ENCODE data around the gene ZMYND15.

DNA sequence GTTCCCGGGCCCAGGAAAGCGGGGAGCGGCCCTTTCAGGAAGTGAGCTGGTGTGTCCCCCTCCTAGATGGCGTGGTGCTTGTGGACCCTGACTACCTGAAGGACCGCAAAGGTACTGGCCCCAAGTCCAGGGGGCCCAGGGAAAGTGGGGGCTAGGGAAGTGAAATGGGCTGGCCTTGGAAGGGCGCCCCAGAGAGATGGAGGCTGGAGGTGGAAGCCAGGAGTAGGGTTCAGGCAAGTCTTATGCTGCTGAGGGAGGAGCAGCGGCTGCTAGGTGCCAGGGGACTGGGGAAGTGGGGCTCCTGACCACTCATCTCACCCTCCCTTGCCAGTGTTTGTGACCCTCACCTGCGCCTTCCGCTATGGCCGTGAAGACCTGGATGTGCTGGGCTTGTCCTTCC, 23.6 kb upstream of the ZMYND15 start:
- TF ChIP-seq, protein P1, sequence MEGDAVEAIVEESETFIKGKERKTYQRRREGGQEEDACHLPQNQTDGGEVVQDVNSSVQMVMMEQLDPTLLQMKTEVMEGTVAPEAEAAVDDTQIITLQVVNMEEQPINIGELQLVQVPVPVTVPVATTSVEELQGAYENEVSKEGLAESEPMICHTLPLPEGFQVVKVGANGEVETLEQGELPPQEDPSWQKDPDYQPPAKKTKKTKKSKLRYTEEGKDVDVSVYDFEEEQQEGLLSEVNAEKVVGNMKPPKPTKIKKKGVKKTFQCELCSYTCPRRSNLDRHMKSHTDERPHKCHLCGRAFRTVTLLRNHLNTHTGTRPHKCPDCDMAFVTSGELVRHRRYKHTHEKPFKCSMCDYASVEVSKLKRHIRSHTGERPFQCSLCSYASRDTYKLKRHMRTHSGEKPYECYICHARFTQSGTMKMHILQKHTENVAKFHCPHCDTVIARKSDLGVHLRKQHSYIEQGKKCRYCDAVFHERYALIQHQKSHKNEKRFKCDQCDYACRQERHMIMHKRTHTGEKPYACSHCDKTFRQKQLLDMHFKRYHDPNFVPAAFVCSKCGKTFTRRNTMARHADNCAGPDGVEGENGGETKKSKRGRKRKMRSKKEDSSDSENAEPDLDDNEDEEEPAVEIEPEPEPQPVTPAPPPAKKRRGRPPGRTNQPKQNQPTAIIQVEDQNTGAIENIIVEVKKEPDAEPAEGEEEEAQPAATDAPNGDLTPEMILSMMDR (IDR thresholded peaks at IDR 0.05; ENCODE audit: low read depth, low read length): no peak
- no peak for TF ChIP-seq EZH2phosphoT487 (IDR thresholded peaks at IDR 0.05; ENCODE audit: low read depth)
